Epithelial cell of esophagus (primary cell): ENCODE data around the gene ABCG8.
A peak's percentile ranks its signal among the peaks of the same experiment; 100 is the strongest.

Experiments
- DNase-seq: peaks from one replicate; pipeline ENCODE4 v3.0.0; 2010; ENCODE audit warnings: low read depth
- H3K4me3 ChIP-seq: 2 replicates; pipeline ENCODE4 v1.5.1; 2011; ENCODE audit warnings: mild to moderate bottlenecking, low read length, control low read depth
- CTCF ChIP-seq: IDR thresholded peaks from 2 replicates; pipeline ENCODE4 v1.5.1; 2011; ENCODE audit warnings: low read depth, mild to moderate bottlenecking, low read length, control low read depth, inconsistent platforms; ENCODE audit not compliant: insufficient read depth; ENCODE audit errors: missing control alignments

The ABCG8 gene

GRCh38 chr2:43837831-43838559 lies 776 bp upstream of the ABCG8 start:
- no peak overlapping the region for H3K4me3 ChIP-seq
- no peak for TF ChIP-seq CTCF
- DNase-seq, result no peak

GRCh38 chr2:43839776-43840564 lies 1.2 kb downstream of the ABCG8 start:
- TF ChIP-seq CTCF, result no peak
- DNase-seq, result no peak
- no peak overlapping the region for H3K4me3 ChIP-seq

- peak; percentile 23 for DNase-seq
- no peak for TF ChIP-seq CTCF
- H3K4me3 ChIP-seq, result no peak overlapping the region
These were observed 2.2 kb downstream of the ABCG8 start for GRCh38 chr2:43840965-43841364.

GRCh38 chr2:43841949-43842865 lies 3.4 kb downstream of the ABCG8 start:
- H3K4me3 ChIP-seq, result no peak overlapping the region
- DNase-seq, result no peak
- no peak for TF ChIP-seq CTCF

GRCh38 chr2:43842866-43843226 lies 4.1 kb downstream of the ABCG8 start:
- DNase-seq, result no peak
- H3K4me3 ChIP-seq, result no peak overlapping the region
- TF ChIP-seq CTCF, result no peak

- DNase-seq, result no peak
- H3K4me3 ChIP-seq, result no peak overlapping the region
- TF ChIP-seq CTCF, result no peak
These were observed 6.4 kb downstream of the ABCG8 start for GRCh38 chr2:43845181-43845580.
